ENCODE data around the gene IL11. TPM values are rescaled to one million over a fixed set of nuclear protein-coding genes. Genes with fewer than 3 reads are reported as not detected.

IL11 gene
- total and polyA plus RNA-seq, 2 of the 13 experiments (the other 11 are each of a cell fraction or from before 2014, with no cell fraction given) = 2.5 to 2.9 TPM

DNA sequence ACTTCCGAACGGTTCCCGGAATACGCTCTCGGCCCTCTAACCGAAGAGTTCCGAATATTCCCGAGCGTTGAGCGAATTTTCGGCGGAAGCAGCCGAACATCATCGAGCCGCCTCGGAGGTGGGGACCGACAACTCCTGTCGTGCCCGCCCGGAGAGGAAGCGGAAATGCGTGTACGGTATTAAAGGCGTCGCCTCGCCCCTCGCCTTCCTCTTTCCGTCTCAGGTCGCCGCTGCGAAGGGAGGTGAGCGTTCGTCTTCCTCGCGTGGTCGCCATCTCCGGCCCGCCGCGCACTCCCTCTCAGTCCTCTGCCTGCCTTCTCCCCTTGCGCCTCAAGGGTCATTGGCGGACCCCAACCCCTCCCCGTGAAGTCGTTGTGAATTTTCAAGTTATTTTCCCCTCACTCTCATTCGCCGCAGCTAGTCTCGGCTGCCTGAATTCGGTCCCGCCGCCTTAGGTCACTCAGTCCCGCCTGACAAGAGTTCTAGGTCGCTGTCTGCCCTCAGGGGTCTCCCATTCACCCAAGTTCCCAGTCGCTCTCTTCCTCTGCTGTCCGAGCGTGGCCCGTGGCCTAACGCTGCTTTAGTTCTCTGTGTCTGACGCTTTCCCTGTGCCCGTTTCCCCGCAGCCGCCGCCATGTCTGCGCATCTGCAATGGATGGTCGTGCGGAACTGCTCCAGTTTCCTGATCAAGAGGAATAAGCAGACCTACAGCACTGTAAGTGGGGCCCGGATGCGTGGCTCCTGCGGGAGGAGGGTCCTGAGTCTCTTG, 15.6 kb upstream of the IL11 start, which contains the start of gene RPL28 (continued):
- TF ChIP-seq, protein P1, sequence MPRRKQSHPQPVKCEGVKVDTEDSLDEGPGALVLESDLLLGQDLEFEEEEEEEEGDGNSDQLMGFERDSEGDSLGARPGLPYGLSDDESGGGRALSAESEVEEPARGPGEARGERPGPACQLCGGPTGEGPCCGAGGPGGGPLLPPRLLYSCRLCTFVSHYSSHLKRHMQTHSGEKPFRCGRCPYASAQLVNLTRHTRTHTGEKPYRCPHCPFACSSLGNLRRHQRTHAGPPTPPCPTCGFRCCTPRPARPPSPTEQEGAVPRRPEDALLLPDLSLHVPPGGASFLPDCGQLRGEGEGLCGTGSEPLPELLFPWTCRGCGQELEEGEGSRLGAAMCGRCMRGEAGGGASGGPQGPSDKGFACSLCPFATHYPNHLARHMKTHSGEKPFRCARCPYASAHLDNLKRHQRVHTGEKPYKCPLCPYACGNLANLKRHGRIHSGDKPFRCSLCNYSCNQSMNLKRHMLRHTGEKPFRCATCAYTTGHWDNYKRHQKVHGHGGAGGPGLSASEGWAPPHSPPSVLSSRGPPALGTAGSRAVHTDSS (CRISPR knock-in tag; conservative IDR thresholded peaks at IDR 0.05) = no peak
- TF ChIP-seq ARHGAP35 (CRISPR knock-in tag; IDR thresholded peaks at IDR 0.05; ENCODE audit: borderline replicate concordance) = no peak; the same call in 1 of the 2 replicates
- TF ChIP-seq FIP1L1 (IDR thresholded peaks at IDR 0.05; ENCODE audit: borderline replicate concordance, insufficient read depth, low read depth, low read length) = no peak
- TF ChIP-seq, protein P2, sequence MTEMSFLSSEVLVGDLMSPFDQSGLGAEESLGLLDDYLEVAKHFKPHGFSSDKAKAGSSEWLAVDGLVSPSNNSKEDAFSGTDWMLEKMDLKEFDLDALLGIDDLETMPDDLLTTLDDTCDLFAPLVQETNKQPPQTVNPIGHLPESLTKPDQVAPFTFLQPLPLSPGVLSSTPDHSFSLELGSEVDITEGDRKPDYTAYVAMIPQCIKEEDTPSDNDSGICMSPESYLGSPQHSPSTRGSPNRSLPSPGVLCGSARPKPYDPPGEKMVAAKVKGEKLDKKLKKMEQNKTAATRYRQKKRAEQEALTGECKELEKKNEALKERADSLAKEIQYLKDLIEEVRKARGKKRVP (CRISPR knock-in tag; IDR thresholded peaks at IDR 0.05) = no peak
- TF ChIP-seq RXRB (CRISPR knock-in tag; IDR thresholded peaks at IDR 0.05; ENCODE audit: borderline replicate concordance) = peak; percentile 72
- no peak for TF ChIP-seq ZNF333 (CRISPR knock-in tag; IDR thresholded peaks at IDR 0.05; ENCODE audit: borderline replicate concordance)
- TF ChIP-seq NFYB (CRISPR knock-in tag; IDR thresholded peaks at IDR 0.05) = no peak
- no peak for TF ChIP-seq KLF9 (CRISPR knock-in tag; IDR thresholded peaks at IDR 0.05; ENCODE audit: low read depth)
- TF ChIP-seq, protein P3, sequence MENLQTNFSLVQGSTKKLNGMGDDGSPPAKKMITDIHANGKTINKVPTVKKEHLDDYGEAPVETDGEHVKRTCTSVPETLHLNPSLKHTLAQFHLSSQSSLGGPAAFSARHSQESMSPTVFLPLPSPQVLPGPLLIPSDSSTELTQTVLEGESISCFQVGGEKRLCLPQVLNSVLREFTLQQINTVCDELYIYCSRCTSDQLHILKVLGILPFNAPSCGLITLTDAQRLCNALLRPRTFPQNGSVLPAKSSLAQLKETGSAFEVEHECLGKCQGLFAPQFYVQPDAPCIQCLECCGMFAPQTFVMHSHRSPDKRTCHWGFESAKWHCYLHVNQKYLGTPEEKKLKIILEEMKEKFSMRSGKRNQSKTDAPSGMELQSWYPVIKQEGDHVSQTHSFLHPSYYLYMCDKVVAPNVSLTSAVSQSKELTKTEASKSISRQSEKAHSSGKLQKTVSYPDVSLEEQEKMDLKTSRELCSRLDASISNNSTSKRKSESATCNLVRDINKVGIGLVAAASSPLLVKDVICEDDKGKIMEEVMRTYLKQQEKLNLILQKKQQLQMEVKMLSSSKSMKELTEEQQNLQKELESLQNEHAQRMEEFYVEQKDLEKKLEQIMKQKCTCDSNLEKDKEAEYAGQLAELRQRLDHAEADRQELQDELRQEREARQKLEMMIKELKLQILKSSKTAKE (CRISPR knock-in tag; IDR thresholded peaks at IDR 0.05; ENCODE audit: borderline replicate concordance) = 0 out of 2 replicates have a peak, but pooled peaks have one; percentile 21
- no peak; the same call in 1 of the 2 replicates for TF ChIP-seq ZNF572 (CRISPR knock-in tag; IDR thresholded peaks at IDR 0.05)
- TF ChIP-seq, protein P4, sequence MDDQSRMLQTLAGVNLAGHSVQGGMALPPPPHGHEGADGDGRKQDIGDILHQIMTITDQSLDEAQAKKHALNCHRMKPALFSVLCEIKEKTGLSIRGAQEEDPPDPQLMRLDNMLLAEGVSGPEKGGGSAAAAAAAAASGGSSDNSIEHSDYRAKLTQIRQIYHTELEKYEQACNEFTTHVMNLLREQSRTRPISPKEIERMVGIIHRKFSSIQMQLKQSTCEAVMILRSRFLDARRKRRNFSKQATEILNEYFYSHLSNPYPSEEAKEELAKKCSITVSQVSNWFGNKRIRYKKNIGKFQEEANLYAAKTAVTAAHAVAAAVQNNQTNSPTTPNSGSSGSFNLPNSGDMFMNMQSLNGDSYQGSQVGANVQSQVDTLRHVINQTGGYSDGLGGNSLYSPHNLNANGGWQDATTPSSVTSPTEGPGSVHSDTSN (CRISPR knock-in tag; IDR thresholded peaks at IDR 0.05; ENCODE audit: borderline replicate concordance) = no peak
- TF ChIP-seq TCF12 (IDR thresholded peaks at IDR 0.05) = no peak
- no peak for TF ChIP-seq TCF12 (CRISPR knock-in tag; IDR thresholded peaks at IDR 0.05)
- 0 out of 2 replicates have a peak, but pooled peaks have one; percentile 66 for TF ChIP-seq STAT5B (CRISPR knock-in tag; IDR thresholded peaks at IDR 0.05)
- TF ChIP-seq, protein P5, sequence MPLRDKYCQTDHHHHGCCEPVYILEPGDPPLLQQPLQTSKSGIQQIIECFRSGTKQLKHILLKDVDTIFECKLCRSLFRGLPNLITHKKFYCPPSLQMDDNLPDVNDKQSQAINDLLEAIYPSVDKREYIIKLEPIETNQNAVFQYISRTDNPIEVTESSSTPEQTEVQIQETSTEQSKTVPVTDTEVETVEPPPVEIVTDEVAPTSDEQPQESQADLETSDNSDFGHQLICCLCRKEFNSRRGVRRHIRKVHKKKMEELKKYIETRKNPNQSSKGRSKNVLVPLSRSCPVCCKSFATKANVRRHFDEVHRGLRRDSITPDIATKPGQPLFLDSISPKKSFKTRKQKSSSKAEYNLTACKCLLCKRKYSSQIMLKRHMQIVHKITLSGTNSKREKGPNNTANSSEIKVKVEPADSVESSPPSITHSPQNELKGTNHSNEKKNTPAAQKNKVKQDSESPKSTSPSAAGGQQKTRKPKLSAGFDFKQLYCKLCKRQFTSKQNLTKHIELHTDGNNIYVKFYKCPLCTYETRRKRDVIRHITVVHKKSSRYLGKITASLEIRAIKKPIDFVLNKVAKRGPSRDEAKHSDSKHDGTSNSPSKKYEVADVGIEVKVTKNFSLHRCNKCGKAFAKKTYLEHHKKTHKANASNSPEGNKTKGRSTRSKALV (CRISPR knock-in tag; IDR thresholded peaks at IDR 0.05) = no peak
- peak; percentile 84 for TF ChIP-seq ATF1 (CRISPR knock-in tag; IDR thresholded peaks at IDR 0.05)
- 0 out of 2 replicates have a peak, but pooled peaks have one; percentile 17 for TF ChIP-seq ZFP82 (CRISPR knock-in tag; IDR thresholded peaks at IDR 0.05; ENCODE audit: borderline replicate concordance)
- peak; percentile 42; the same call in 1 of the 2 replicates for TF ChIP-seq MED13 (CRISPR knock-in tag; IDR thresholded peaks at IDR 0.05)
- TF ChIP-seq NR2F6 (IDR thresholded peaks at IDR 0.05) = no peak
- TF ChIP-seq NR2F6 (CRISPR knock-in tag; IDR thresholded peaks at IDR 0.05) = peak; percentile 39; the same call in 1 of the 2 replicates
- TF ChIP-seq FOXK1 (CRISPR knock-in tag; IDR thresholded peaks at IDR 0.05; ENCODE audit: borderline replicate concordance, low read depth) = peak; percentile 47; the same call in 1 of the 2 replicates
- no peak for TF ChIP-seq JDP2 (CRISPR knock-in tag; IDR thresholded peaks at IDR 0.05; ENCODE audit: borderline replicate concordance)
